DND-41 (cell line): Measurements from ENCODE around the gene SYT10.
A peak's percentile ranks its signal among the peaks of the same experiment; 100 is the strongest.
"Not testable (repeated sequence)": the region's sequence is repeated elsewhere in the genome, so short reads cannot be mapped to it uniquely, and the experiment has no call there.

Experiments
- ATAC-seq: fragments of 200-7000 bp; cut with Tn5 transposase; 3 replicates; pipeline ENCODE4 v1.9.1; 2021; ENCODE audit warnings: low read depth; ENCODE audit not compliant: insufficient read depth
- DNase-seq: peaks from one replicate; pipeline ENCODE4 v3.0.0-alpha.2; 2020
- H2AFZ ChIP-seq: 2 replicates; pipeline ENCODE4 v1.6.0; 2012; ENCODE audit warnings: low read depth, low read length
- H3K27ac ChIP-seq: 2 replicates; pipeline ENCODE4 v1.5.1; 2012; ENCODE audit warnings: low read length, inconsistent platforms
- H3K27me3 ChIP-seq: fragments of 200-600 bp; sonication (generic); 2 replicates; pipeline ENCODE4 v1.6.0; 2012; ENCODE audit warnings: low read length, mild to moderate bottlenecking, inconsistent platforms; ENCODE audit not compliant: insufficient read depth, poor library complexity
- H3K36me3 ChIP-seq: 2 replicates; pipeline ENCODE4 v1.5.1; 2012; ENCODE audit warnings: low read length, inconsistent platforms; ENCODE audit not compliant: insufficient read depth
- H3K4me1 ChIP-seq: 2 replicates; pipeline ENCODE4 v1.5.1; 2012; ENCODE audit warnings: mild to moderate bottlenecking, low read length; ENCODE audit not compliant: insufficient read depth
- H3K4me2 ChIP-seq: 2 replicates; pipeline ENCODE4 v1.6.0; 2012; ENCODE audit warnings: mild to moderate bottlenecking, moderate library complexity, low read length, inconsistent platforms; ENCODE audit not compliant: insufficient read depth
- H3K4me3 ChIP-seq, 2 experiments: fragments of 200-600 bp in 1 of 2; shearing (Covaris generic) in 1 of 2; 2 replicates each; pipeline ENCODE4 v1.5.1; 2012 to 2016; ENCODE audit warnings: inconsistent platforms in 2 of 2, low read length in 2 of 2, mild to moderate bottlenecking in 2 of 2, low read depth in 1 of 2, moderate library complexity in 1 of 2
- H3K79me2 ChIP-seq: 2 replicates; pipeline ENCODE4 v1.6.0; 2012; ENCODE audit warnings: low read length, inconsistent platforms; ENCODE audit not compliant: insufficient read depth
- H3K9ac ChIP-seq: 2 replicates; pipeline ENCODE4 v1.6.0; 2012; ENCODE audit warnings: low read depth, mild to moderate bottlenecking, inconsistent platforms, low read length, moderate library complexity
- H3K9me3 ChIP-seq: 2 replicates; pipeline ENCODE4 v1.5.1; 2012; ENCODE audit warnings: low read length, moderate library complexity, mild to moderate bottlenecking, inconsistent platforms; ENCODE audit not compliant: insufficient read depth, severe bottlenecking
- H4K20me1 ChIP-seq: 2 replicates; pipeline ENCODE4 v1.6.0; 2012; ENCODE audit warnings: low read length; ENCODE audit not compliant: insufficient read depth
- EZH2 ChIP-seq: IDR thresholded peaks from 3 replicates; pipeline ENCODE4 v1.6.1; 2012; ENCODE audit warnings: borderline replicate concordance, low read depth, mild to moderate bottlenecking, moderate library complexity, low read length, inconsistent platforms; ENCODE audit not compliant: severe bottlenecking
- TF ChIP-seq, protein P1 (sequence below): IDR thresholded peaks from 2 replicates; pipeline ENCODE4 v1.5.1; 2012; ENCODE audit warnings: borderline replicate concordance, low read length, moderate library complexity, mild to moderate bottlenecking; ENCODE audit not compliant: poor library complexity, severe bottlenecking; ENCODE audit errors: extremely low read depth

Gene SYT10

DNA sequence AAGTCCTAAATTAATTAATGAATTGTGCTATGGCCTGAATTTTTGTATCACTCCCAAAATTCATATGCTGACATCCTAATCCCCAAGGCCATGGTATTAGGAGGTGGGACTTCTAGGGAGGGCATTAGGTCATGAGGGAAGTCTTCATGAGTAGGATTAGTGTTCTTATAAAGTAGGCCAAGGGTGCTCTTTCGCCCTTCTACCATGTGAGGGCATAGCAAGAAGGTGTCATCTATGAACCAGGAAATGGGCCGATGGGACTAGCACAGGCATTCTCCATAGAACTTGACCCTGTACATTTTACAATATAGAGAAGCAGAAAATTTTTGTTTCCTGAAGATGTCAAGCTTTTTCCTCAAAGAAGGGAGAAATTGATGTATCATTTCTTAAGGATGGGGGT, 12.5 kb downstream of the SYT10 start:
- Histone ChIP-seq H3K9me3 (no peaks in the 10 kb centered on the region), H2AFZ (no peak overlapping the region), H3K79me2 (no peaks in the 10 kb centered on the region), H3K4me1 (no peaks in the 10 kb centered on the region), H3K27me3 (no peaks in the 10 kb centered on the region), H3K9ac (no peak overlapping the region), H3K36me3 (no peaks in the 10 kb centered on the region), H4K20me1 (no peaks in the 10 kb centered on the region), H3K4me2 (no peak overlapping the region), H3K27ac (no peak overlapping the region), H3K4me3 (no peak overlapping the region)
- no peak for ATAC-seq
- no peak for DNase-seq
- TF ChIP-seq, protein P1, sequence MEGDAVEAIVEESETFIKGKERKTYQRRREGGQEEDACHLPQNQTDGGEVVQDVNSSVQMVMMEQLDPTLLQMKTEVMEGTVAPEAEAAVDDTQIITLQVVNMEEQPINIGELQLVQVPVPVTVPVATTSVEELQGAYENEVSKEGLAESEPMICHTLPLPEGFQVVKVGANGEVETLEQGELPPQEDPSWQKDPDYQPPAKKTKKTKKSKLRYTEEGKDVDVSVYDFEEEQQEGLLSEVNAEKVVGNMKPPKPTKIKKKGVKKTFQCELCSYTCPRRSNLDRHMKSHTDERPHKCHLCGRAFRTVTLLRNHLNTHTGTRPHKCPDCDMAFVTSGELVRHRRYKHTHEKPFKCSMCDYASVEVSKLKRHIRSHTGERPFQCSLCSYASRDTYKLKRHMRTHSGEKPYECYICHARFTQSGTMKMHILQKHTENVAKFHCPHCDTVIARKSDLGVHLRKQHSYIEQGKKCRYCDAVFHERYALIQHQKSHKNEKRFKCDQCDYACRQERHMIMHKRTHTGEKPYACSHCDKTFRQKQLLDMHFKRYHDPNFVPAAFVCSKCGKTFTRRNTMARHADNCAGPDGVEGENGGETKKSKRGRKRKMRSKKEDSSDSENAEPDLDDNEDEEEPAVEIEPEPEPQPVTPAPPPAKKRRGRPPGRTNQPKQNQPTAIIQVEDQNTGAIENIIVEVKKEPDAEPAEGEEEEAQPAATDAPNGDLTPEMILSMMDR = peak; percentile 21
- TF ChIP-seq EZH2 = no peak

DNA sequence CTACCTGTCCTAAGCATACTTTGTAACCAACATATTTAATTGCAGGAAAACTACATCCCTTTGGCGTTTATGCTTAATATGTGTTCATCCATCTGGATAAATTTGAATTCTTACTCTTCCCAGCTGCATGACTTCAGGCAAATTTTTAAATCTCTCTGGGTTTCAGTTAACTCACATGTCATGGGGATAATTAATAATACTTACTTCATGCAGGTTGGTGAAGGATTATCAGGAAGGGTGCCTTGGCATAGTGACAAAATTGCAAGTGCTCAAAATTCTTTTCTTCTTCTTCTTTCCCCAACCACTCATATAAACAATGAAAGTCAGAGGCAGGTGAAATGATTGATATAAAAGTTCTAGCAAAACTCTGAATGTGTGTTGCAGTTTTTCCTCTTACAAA, 15.9 kb downstream of the SYT10 start:
- H3K27ac ChIP-seq = no peak overlapping the region
- TF ChIP-seq, protein P1 = no peak
- no peak for TF ChIP-seq EZH2
- H2AFZ ChIP-seq = no peak overlapping the region
- H3K4me2 ChIP-seq = no peak overlapping the region
- no peak overlapping the region for H3K4me3 ChIP-seq
- no peaks in the 10 kb centered on the region for H3K4me1 ChIP-seq
- no peaks in the 10 kb centered on the region for H3K79me2 ChIP-seq
- no peak overlapping the region for H3K9ac ChIP-seq
- no peaks in the 10 kb centered on the region for H3K27me3 ChIP-seq
- no peaks in the 10 kb centered on the region for H4K20me1 ChIP-seq
- no peaks in the 10 kb centered on the region for H3K36me3 ChIP-seq
- no peaks in the 10 kb centered on the region for H3K9me3 ChIP-seq
- DNase-seq = no peak
- ATAC-seq = no peak

DNA sequence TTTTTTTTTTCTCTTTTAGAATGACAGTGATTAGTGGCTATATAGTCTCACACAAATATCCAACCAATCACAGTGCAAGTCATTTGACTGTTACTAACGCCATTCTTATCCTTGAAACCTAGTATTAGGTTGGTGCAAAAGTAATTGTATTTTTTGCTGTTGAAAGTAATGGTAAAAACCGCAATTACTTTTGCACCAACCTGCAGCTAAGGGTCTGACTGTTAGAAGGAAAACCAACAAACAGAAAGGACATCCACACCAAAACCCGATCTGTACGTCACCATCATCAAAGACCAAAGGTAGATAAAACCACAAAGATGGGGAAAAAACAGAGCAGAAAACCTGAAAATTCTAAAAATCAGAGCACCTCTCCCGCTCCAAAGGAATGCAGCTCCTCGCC, 27.2 kb downstream of the SYT10 start:
- not testable (repeated sequence) for H3K4me1 ChIP-seq, H4K20me1 ChIP-seq, H3K9me3 ChIP-seq, DNase-seq, ATAC-seq, H3K27ac ChIP-seq, H3K27me3 ChIP-seq, H3K9ac ChIP-seq, H3K36me3 ChIP-seq, H3K79me2 ChIP-seq, H3K4me3 ChIP-seq, H2AFZ ChIP-seq, H3K4me2 ChIP-seq

DNA sequence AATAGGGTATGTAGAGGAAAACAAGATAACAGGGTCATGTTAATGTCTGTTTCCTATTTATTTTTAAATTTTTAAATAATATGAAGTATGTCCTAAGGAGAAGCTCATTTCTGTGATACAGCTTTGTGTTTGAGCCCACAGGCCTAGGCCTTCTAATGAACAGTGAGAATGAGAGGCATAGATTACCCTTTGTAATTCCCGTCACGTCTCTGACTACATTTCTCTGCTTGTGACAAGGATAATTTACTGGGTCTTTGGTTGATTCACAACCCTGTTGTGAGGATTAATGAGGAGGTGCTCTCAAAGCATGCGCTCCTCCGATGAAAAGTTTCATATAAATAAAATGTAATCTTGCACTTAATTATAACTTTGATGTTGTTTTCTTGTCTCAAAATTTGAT, 56.1 kb downstream of the SYT10 start:
- H3K4me1 ChIP-seq = no peaks in the 10 kb centered on the region
- H3K4me2 ChIP-seq = no peak overlapping the region
- no peak overlapping the region for H3K27ac ChIP-seq
- ATAC-seq = no peak
- no peaks in the 10 kb centered on the region for H3K9me3 ChIP-seq
- H2AFZ ChIP-seq = no peak overlapping the region
- no peaks in the 10 kb centered on the region for H4K20me1 ChIP-seq
- TF ChIP-seq, protein P1 = no peak
- TF ChIP-seq EZH2 = no peak
- no peak for DNase-seq
- H3K36me3 ChIP-seq = no peaks in the 10 kb centered on the region
- H3K9ac ChIP-seq = no peak overlapping the region
- no peaks in the 10 kb centered on the region for H3K79me2 ChIP-seq
- no peaks in the 10 kb centered on the region for H3K27me3 ChIP-seq
- no peak overlapping the region for H3K4me3 ChIP-seq
